HepG2 (cell line): ENCODE results near the gene SERPINB10. TPM values are rescaled to one million over a fixed set of nuclear protein-coding genes. Genes with fewer than 3 reads are reported as not detected.

Experiments used
- ELF3 ChIP-seq: IDR thresholded peaks from 2 replicates; pipeline ENCODE4 v1.6.1; 2016; ENCODE audit warnings: missing genetic modification reagents, missing compliant biosample characterization
- FOXK1 ChIP-seq: sonication (generic); formaldehyde crosslinking; IDR thresholded peaks from 2 replicates; pipeline ENCODE4 v1.4.0; 2020; ENCODE audit warnings: low read depth, missing genetic modification reagents, borderline replicate concordance
- GZF1 ChIP-seq: sonication (generic); formaldehyde crosslinking; IDR thresholded peaks from 2 replicates; pipeline ENCODE4 v1.5.1; 2020; ENCODE audit warnings: mild to moderate bottlenecking, missing genetic modification reagents
- HDAC1 ChIP-seq: sonication (generic); formaldehyde crosslinking; IDR thresholded peaks from 2 replicates; pipeline ENCODE4 v1.5.1; 2020; ENCODE audit warnings: mild to moderate bottlenecking, missing genetic modification reagents
- JUN ChIP-seq: sonication (generic); formaldehyde crosslinking; IDR thresholded peaks from 2 replicates; pipeline ENCODE4 v1.4.0; 2020; ENCODE audit warnings: mild to moderate bottlenecking, missing genetic modification reagents
- KAT8 ChIP-seq: IDR thresholded peaks from 2 replicates; pipeline ENCODE4 v1.6.1; 2016; ENCODE audit warnings: missing genetic modification reagents, missing compliant biosample characterization
- MTA3 ChIP-seq: sonication (generic); formaldehyde crosslinking; IDR thresholded peaks from 2 replicates; pipeline ENCODE4 v1.4.0; 2020; ENCODE audit warnings: missing genetic modification reagents
- MTERF4 ChIP-seq: sonication (generic); formaldehyde crosslinking; IDR thresholded peaks from 2 replicates; pipeline ENCODE4 v1.8.0; 2023; ENCODE audit warnings: mild to moderate bottlenecking, missing genetic modification reagents
- MZF1 ChIP-seq: sonication (generic); formaldehyde crosslinking; IDR thresholded peaks from 2 replicates; pipeline ENCODE4 v1.8.1; 2023; ENCODE audit warnings: mild to moderate bottlenecking, missing genetic modification reagents, borderline replicate concordance
- NCOA5 ChIP-seq: sonication (generic); formaldehyde crosslinking; IDR thresholded peaks from 2 replicates; pipeline ENCODE4 v1.4.0; 2020; ENCODE audit warnings: missing genetic modification reagents
- REPIN1 ChIP-seq: sonication (generic); formaldehyde crosslinking; IDR thresholded peaks from 2 replicates; pipeline ENCODE4 v1.8.0; 2022; ENCODE audit warnings: missing genetic modification reagents, low read depth, mild to moderate bottlenecking, borderline replicate concordance
- SATB2 ChIP-seq: sonication (generic); formaldehyde crosslinking; IDR thresholded peaks from 2 replicates; pipeline ENCODE4 v1.5.0; 2020; ENCODE audit warnings: missing genetic modification reagents
- YY1 ChIP-seq: IDR thresholded peaks from 2 replicates; pipeline ENCODE4 v1.6.1; 2011; ENCODE audit warnings: low read length, low read depth, moderate library complexity, mild to moderate bottlenecking; ENCODE audit not compliant: insufficient read depth, insufficient replicate concordance
- ZBTB3 ChIP-seq: sonication (generic); formaldehyde crosslinking; IDR thresholded peaks from 2 replicates; pipeline ENCODE4 v1.4.0; 2020; ENCODE audit warnings: low read depth, mild to moderate bottlenecking, moderate library complexity, missing genetic modification reagents, borderline replicate concordance
- ZBTB46 ChIP-seq: sonication (generic); formaldehyde crosslinking; IDR thresholded peaks from 2 replicates; pipeline ENCODE4 v1.4.0; 2020; ENCODE audit warnings: mild to moderate bottlenecking, missing genetic modification reagents, borderline replicate concordance
- ZFP41 ChIP-seq: sonication (generic); formaldehyde crosslinking; IDR thresholded peaks from 2 replicates; pipeline ENCODE4 v1.4.0; 2020; ENCODE audit warnings: mild to moderate bottlenecking, missing genetic modification reagents, borderline replicate concordance
- ZFX ChIP-seq: sonication (generic); formaldehyde crosslinking; IDR thresholded peaks from 2 replicates; pipeline ENCODE4 v1.4.0; 2020; ENCODE audit warnings: mild to moderate bottlenecking, low read depth, missing genetic modification reagents, moderate library complexity
- ZKSCAN1 ChIP-seq: fragments of 150-350 bp; IDR thresholded peaks from 2 replicates; pipeline ENCODE4 v1.6.1; 2014; ENCODE audit warnings: low read length
- ZMAT3 ChIP-seq: sonication (generic); formaldehyde crosslinking; conservative IDR thresholded peaks from 2 replicates; pipeline ENCODE4 v1.7.0; 2021; ENCODE audit warnings: missing genetic modification reagents
- ZNF3 ChIP-seq: IDR thresholded peaks from 2 replicates; pipeline ENCODE4 v1.7.0; 2017; ENCODE audit warnings: inconsistent platforms
- ZNF670 ChIP-seq: sonication (generic); formaldehyde crosslinking; IDR thresholded peaks from 2 replicates; pipeline ENCODE4 v1.8.0; 2022; ENCODE audit warnings: mild to moderate bottlenecking, missing genetic modification reagents, borderline replicate concordance
- ZNF7 ChIP-seq: IDR thresholded peaks from 2 replicates; pipeline ENCODE4 v1.6.1; 2016; ENCODE audit warnings: missing biosample characterization, missing genetic modification reagents
- ZNF713 ChIP-seq: sonication (generic); formaldehyde crosslinking; IDR thresholded peaks from 2 replicates; pipeline ENCODE4 v1.4.0; 2020; ENCODE audit warnings: mild to moderate bottlenecking, missing genetic modification reagents
- polyA plus RNA-seq, 8 experiments: library from polyadenylated mRNA; depleted of rRNA in 3 of 8; stranded (reverse) in 7 of 8; unstranded in 1 of 8; fragments of >200 nt; fragmentation: Illumina TruSeq in 4 of 8; extraction: Trizol in 4 of 8; gene quantifications; 2 replicates each; pipeline versions ENCODE4 v1.2.1 to v1.2.3, GENCODE V29; 2011 to 2016; ENCODE audit warnings: low read depth in 4 of 8, missing spikeins in 1 of 8, mixed read lengths in 1 of 8; ENCODE audit not compliant: insufficient read depth in 1 of 8
- total RNA-seq, 5 experiments: library from RNA; depleted of rRNA; stranded (reverse); fragments of >200 nt; fragmentation: Illumina TruSeq; extraction: Trizol; gene quantifications; 2 replicates each; pipeline ENCODE4 v1.2.3, GENCODE V29; 2016; ENCODE audit warnings: low read depth in 1 of 5
- TF ChIP-seq, protein P1 (sequence below): sonication (generic); formaldehyde crosslinking; IDR thresholded peaks from 2 replicates; pipeline ENCODE4 v1.5.0; 2020; ENCODE audit warnings: missing genetic modification reagents, mild to moderate bottlenecking, borderline replicate concordance

Gene SERPINB10
- total and polyA plus RNA-seq, 2 of the 13 experiments (the other 11 are each of a cell fraction or from before 2014, with no cell fraction given): not detected

GRCh38 chr18:63969942-63970808 is 62.4 kb downstream of the SERPINB10 start, which contains the start of gene SERPINB8 (continued):
- no peak for TF ChIP-seq GZF1 (CRISPR knock-in tag)
- TF ChIP-seq ZNF713 (CRISPR knock-in tag): no peak
- peak; percentile 56 for TF ChIP-seq HDAC1 (CRISPR knock-in tag)
- peak; percentile 75 for TF ChIP-seq KAT8 (CRISPR knock-in tag)
- TF ChIP-seq ZKSCAN1: no peak
- no peak for TF ChIP-seq MTERF4 (CRISPR knock-in tag)
- TF ChIP-seq ELF3 (CRISPR knock-in tag): peak; percentile 37; the same call in 1 of the 2 replicates
- TF ChIP-seq ZBTB46: no peak
- TF ChIP-seq ZBTB3 (CRISPR knock-in tag): no peak
- TF ChIP-seq JUN (CRISPR knock-in tag): 0 out of 2 replicates have a peak, but pooled peaks have one; percentile 20
- no peak for TF ChIP-seq YY1
- 0 out of 2 replicates have a peak, but pooled peaks have one; percentile 44 for TF ChIP-seq ZMAT3 (CRISPR knock-in tag)
- TF ChIP-seq SATB2 (CRISPR knock-in tag): 0 out of 2 replicates have a peak, but pooled peaks have one; percentile 45
- peak; percentile 52; the same call in 1 of the 2 replicates for TF ChIP-seq ZFP41 (CRISPR knock-in tag)
- no peak for TF ChIP-seq ZNF670 (CRISPR knock-in tag)
- TF ChIP-seq ZFX: peak; percentile 65
- TF ChIP-seq MZF1 (CRISPR knock-in tag): no peak
- 0 out of 2 replicates have a peak, but pooled peaks have one; percentile 39 for TF ChIP-seq REPIN1
- TF ChIP-seq NCOA5 (CRISPR knock-in tag): no peak
- peak; percentile 51; the same call in 1 of the 2 replicates for TF ChIP-seq ZNF3
- TF ChIP-seq ZNF7 (CRISPR knock-in tag): 0 out of 2 replicates have a peak, but pooled peaks have one; percentile 14
- TF ChIP-seq, protein P1, sequence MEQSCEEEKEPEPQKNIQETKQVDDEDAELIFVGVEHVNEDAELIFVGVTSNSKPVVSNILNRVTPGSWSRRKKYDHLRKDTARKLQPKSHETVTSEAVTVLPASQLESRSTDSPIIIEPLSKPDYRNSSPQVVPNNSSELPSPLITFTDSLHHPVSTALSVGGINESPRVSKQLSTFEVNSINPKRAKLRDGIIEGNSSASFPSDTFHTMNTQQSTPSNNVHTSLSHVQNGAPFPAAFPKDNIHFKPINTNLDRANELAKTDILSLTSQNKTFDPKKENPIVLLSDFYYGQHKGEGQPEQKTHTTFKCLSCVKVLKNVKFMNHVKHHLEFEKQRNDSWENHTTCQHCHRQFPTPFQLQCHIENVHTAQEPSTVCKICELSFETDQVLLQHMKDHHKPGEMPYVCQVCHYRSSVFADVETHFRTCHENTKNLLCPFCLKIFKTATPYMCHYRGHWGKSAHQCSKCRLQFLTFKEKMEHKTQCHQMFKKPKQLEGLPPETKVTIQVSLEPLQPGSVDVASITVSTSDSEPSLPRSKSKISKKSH: no peak
- no peak for TF ChIP-seq MTA3 (CRISPR knock-in tag)
- 0 out of 2 replicates have a peak, but pooled peaks have one; percentile 12 for TF ChIP-seq FOXK1 (CRISPR knock-in tag)
